Omental fat pad (tissue), 4 donors: ENCODE measurements around the gene RASGEF1C. TPM values are rescaled to one million over a fixed set of nuclear protein-coding genes. Genes with fewer than 3 reads are reported as not detected.

ENCODE experiments used
- ATAC-seq: fragments of 150-250 bp; one replicate; pipeline ENCODE4 v1.9.1; 2016; ENCODE audit warnings: mild to moderate bottlenecking, moderate library complexity; ENCODE audit not compliant: low FRiP score
- DNase-seq: peaks from one replicate; pipeline ENCODE4 v3.0.0-alpha.2; 2019; ENCODE audit warnings: low spot score
- total RNA-seq, 4 donors: library from RNA; depleted of rRNA; stranded (reverse); fragments of >200 nt; gene quantifications; one replicate each; pipeline ENCODE4 v1.1.0, GENCODE V29; 2016
- TF ChIP-seq, protein P1 (sequence below), 3 donors: fragments of 450-650 bp; IDR thresholded peaks; one replicate each; pipeline ENCODE4 v1.5.1; 2016 to 2017; ENCODE audit warnings: antibody characterized with exemption in 3 of 3, mild to moderate bottlenecking in 3 of 3, moderate library complexity in 2 of 3

The RASGEF1C gene
- total RNA-seq, 4 donors from 2014 or later: 0.37 to 8.5 TPM; not detected in 2

DNA sequence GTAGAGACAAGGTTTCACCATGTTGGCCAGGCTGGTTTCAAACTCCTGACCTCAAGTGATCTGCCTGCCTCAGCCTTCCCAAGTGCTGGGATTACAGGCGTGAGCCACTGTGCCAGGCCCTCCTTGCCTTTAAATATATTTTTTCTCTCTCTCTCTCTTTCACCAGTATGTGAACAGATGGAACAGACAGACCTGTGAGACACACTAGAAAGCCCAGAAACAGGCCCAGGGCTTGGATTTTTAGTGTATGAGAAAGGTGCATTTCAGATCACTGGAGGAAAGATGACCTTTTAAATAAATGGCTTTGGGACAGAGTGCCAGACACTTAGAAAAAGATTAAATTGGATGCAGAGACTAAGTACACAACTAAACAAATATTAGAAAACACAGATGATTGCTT is 3.1 kb downstream of the RASGEF1C start:
- TF ChIP-seq, protein P1, sequence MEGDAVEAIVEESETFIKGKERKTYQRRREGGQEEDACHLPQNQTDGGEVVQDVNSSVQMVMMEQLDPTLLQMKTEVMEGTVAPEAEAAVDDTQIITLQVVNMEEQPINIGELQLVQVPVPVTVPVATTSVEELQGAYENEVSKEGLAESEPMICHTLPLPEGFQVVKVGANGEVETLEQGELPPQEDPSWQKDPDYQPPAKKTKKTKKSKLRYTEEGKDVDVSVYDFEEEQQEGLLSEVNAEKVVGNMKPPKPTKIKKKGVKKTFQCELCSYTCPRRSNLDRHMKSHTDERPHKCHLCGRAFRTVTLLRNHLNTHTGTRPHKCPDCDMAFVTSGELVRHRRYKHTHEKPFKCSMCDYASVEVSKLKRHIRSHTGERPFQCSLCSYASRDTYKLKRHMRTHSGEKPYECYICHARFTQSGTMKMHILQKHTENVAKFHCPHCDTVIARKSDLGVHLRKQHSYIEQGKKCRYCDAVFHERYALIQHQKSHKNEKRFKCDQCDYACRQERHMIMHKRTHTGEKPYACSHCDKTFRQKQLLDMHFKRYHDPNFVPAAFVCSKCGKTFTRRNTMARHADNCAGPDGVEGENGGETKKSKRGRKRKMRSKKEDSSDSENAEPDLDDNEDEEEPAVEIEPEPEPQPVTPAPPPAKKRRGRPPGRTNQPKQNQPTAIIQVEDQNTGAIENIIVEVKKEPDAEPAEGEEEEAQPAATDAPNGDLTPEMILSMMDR (IDR thresholded peaks at IDR 0.05): no peak
- no peak for DNase-seq
- no peak for ATAC-seq

- no peak for DNase-seq
- no peak for ATAC-seq
- TF ChIP-seq, protein P1 (IDR thresholded peaks at IDR 0.05): no peak
Measured at GRCh38 chr5:180204276-180204819, 4.7 kb downstream of the RASGEF1C start.

- DNase-seq (no peak), ATAC-seq (no peak)
- TF ChIP-seq, protein P1 (IDR thresholded peaks at IDR 0.05): no peak
Measured at GRCh38 chr5:180202939-180203573, 6.0 kb downstream of the RASGEF1C start.

DNA sequence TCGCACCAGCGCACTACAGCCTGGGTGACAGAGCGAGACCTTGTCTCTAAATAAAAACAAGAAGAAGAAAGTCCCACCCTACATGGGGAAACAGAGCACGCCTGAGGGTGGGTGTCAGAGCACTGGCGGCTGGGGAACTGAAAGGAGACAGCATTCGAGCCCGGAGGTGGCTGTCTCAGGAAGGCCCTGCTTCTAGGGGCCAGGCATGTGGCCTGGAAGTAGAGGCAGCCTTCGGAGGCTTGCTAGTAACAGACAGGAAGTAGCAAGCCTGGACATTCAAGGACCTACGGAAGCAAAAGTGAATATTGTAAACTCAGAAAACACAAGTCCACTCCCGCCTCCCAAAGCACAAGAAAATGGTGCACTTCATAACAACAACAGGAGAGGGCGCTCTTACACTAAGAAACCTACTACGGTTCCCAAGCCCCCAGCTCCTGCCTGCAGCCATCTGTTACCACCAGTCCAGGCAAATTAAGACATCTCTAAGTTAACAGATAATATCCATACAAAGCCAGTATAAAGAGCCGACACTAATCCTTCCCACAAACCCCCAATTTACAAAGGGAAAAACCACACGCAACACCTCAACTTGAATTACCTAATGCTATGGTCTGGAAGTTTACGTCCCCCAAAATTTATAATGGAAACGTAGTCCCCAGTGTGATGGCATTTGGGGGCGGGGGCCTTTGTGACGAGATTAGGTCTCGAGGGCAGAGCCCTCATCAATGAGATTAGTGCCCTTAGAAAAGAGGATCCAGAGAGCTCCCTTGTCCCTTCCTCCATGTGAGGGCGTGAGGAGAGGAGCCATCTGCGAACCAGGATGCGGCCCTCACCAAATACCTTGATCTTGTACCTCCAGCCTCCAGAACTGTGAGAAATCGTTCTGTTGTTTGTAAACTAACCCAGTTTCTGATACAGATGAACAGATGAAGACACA is 7.7 kb downstream of the RASGEF1C start:
- TF ChIP-seq, protein P1 (IDR thresholded peaks at IDR 0.05): no peak
- DNase-seq (no peak), ATAC-seq (no peak)

- ATAC-seq (no peak), DNase-seq (no peak)
- TF ChIP-seq, protein P1 (IDR thresholded peaks at IDR 0.05): no peak
Measured at GRCh38 chr5:180199390-180199789, 9.6 kb downstream of the RASGEF1C start.

DNA sequence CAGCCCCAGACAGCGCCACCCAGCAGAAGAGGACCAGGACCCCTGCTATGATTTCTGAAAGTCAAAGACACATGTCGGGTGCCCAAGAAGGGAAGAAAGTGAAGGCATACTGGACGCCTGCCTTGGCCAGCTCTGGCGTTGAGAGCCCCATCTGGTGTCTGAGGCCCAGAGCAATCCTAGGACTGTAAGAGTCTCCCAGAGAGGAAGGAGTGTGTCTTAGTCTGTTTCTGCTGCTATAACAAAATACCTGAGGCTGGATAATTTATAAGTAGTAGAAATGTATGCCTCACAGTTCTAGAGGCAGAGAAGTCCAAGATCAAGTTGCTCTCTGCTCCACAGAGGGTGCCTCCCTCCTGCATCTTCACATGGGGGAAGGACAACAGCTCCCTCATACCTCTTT is 10.8 kb downstream of the RASGEF1C start:
- DNase-seq: no peak
- TF ChIP-seq, protein P1 (IDR thresholded peaks at IDR 0.05): no peak
- no peak for ATAC-seq
